NOMO-1 treated with DMSO at 0.1 percent for 48 hours (cell line): ENCODE measurements around the gene UTS2R.
"Not testable (repeated sequence)": the region's sequence is repeated elsewhere in the genome, so short reads cannot be mapped to it uniquely, and the experiment has no call there.

ENCODE experiments used
- DNase-seq: peaks from one replicate; lab custom pipeline; 2025; ENCODE audit not compliant: unreplicated experiment; lab: John Stamatoyannopoulos, UW

UTS2R gene

DNA sequence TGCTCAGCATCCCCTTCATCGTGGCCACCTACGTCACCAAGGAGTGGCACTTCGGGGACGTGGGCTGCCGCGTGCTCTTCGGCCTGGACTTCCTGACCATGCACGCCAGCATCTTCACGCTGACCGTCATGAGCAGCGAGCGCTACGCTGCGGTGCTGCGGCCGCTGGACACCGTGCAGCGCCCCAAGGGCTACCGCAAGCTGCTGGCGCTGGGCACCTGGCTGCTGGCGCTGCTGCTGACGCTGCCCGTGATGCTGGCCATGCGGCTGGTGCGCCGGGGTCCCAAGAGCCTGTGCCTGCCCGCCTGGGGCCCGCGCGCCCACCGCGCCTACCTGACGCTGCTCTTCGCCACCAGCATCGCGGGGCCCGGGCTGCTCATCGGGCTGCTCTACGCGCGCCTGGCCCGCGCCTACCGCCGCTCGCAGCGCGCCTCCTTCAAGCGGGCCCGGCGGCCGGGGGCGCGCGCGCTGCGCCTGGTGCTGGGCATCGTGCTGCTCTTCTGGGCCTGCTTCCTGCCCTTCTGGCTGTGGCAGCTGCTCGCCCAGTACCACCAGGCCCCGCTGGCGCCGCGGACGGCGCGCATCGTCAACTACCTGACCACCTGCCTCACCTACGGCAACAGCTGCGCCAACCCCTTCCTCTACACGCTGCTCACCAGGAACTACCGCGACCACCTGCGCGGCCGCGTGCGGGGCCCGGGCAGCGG, 3.2 kb downstream of the UTS2R start:
- no peak for DNase-seq

DNA sequence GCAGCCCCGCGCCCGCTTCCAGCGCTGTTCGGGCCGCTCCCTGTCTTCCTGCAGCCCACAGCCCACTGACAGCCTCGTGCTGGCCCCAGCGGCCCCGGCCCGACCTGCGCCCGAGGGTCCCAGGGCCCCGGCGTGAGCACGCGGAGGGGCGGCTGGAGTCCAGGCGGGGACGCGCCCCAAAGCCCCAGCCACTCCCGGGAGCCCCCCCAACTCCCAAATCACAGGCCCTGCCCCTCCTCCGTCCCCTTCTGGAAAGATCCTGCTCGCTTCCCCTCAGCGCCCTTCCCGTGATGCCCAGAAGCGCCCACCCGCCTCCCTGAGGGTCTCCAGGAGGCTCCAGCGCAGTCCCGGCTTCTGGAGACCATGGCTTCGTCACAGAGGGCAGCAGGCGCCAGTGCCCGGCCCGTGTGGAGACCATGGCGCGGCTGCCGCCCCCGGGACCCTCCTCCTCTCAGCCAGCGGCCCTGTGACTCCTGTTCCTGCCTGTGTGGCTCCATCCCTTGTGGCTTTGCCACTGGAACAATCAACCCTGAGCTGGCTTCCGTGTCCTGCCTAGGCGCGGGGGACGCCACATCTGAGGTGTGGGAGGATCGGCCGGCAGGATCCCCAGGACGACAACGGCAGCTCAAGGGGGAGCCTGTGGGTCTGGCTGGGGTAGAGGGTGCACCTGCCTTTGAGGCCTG, 3.9 kb downstream of the UTS2R start:
- no peak for DNase-seq

DNA sequence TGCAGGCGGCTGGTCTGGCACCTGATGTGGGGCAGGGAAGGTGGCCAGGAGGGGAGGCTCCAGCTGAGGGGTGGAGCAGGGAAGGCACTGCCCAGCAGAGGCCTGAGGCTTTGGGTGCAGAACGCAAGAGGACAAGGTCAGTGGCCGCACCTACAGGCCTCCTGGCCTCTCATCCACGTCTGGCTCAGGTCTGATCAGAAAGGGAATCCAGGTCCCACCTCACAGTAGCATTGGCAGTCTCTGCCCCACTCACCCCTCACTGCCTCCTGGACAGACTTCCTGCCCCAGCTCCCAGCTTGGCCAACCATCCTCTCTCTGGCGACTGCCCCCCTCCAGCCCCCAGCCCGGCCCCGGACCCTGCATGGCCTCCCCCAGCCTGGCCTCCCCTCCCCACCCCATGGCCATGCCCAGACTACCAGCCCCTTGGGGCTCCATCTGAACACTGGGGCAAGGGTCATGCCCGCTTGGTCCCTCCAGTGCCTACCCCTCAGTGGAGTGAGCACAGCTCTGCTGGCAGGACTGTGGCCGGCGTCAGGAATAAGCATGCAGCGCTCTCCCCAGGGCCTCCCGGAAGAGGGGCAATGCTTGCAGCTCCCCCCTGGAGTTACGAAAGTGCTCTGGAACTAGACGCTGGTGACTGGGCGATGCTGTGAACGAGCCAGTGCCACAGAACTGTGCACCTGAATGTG, 4.6 kb downstream of the UTS2R start:
- no peak for DNase-seq

DNA sequence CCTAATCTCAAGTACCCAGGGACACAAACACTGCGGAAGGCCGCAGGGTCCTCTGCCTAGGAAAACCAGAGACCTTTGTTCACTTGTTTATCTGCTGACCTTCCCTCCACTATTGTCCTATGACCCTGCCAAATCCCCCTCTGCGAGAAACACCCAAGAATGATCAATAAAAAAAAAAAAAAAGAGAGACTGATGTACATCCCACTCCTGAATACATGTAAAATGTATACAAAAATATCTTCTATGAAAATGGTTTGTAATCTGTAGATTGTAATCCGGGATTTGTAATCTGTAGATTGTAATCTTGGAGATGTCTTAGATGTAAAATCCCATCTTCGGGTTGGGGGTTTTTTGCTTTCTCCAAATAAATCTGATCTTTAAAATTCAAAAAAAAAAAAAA, 5.7 kb downstream of the UTS2R start:
- DNase-seq: not testable (repeated sequence)

DNA sequence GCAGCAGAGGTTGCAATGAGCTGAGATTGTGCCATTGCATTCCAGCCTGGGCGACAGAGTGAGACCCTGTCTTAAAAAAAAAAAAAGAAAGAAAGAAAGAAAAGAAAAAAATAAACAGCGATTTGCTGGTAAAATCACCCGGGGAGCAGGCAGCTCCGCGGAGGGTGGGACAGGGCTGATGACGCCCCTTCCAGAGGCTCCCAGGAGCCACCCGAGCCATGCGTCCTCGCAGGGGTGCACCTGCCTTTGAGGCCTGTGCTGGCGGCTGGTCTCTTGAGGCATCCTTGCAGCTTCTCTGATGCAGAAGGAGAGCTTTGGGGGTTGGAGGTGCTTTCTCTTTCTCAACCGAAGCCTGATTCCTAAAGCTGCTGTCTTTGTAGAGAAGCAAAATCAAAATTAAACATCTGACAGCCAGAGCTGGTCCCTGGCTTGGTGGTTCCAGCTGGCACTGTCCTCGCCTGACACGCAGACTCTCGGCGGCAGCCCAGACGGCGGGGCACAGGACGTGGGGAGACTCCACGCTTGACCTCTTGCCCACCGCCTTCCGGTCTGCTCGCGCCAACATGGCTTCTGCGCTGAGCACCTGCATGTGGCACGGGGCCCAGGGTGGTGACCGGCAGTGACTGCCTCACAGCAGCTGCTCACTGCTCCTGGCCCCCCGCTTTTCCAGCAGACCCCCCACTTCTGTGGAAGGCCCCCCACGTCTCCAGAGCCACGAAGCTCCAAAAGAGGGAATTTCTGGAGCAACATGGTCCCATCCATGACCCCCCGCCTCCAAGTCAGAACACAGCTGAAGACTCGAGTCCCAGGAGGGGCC, 6.6 kb downstream of the UTS2R start:
- no peak for DNase-seq

DNA sequence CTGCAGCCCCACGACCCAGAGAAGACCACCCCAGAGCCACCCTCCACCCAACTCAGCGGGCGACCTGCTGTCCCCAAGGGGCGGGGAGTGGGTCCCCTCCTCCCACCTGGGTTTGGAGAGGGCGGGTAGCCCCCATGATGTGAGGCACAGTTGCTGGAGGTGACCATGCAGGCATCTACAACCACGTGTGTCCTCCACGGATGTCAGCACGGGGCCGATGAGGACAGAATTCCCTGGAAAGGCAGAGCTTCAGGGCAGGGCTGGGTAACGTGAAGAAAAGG, 7.1 kb downstream of the UTS2R start:
- DNase-seq: no peak

DNA sequence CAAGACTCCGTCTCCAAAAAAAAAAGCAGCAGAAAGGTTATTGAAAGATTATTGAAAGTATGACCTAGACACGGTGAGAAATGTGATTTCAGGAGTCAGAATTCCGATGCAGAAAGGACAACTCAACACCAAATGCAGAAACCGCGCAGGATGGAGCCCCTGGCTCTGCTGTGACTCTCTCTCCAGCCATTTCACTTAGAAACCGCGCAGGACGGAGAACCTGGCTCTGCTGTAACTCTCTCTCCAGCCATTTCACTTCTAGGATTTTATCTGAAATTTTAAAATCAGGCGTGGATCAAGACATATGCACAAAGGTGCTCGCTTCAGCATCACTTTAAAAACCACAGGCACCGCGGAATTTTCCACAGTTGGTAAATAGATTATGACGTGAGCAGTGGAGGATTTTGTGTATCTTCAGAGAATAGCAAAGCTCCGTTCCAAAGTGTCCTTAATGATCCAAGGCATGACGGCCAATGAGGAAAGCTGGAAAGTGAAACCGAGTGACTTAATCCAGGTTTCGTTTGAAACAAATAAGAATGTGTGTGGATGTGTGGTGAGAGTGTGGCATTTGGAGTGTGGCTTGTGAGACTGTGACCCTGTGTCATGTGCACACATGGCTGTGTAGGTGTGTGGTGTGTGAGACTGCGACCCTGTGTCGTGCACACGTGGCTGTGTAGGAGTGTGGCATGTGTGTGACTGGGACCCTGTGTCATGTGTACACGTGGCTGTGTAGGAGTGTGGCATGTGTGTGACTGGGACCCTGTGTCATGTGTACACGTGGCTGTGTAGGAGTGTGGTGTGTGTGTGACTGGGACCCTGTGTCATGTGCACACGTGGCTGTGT, 9.5 kb downstream of the UTS2R start:
- DNase-seq: no peak

DNA sequence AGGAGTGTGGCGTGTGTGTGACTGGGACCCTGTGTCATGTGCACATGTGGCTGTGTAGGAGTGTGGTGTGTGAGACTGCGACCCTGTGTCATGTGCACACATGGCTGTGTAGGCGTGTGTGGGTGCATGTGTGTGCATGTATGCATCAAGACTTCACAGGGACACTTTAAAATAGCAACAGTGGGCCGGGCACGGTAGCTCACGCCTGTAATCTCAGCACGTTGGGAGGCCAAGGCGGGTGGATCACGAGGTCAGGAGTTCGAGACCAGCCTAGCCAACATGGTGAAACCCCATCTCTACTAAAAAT, 10.1 kb downstream of the UTS2R start:
- DNase-seq: not testable (repeated sequence)

DNA sequence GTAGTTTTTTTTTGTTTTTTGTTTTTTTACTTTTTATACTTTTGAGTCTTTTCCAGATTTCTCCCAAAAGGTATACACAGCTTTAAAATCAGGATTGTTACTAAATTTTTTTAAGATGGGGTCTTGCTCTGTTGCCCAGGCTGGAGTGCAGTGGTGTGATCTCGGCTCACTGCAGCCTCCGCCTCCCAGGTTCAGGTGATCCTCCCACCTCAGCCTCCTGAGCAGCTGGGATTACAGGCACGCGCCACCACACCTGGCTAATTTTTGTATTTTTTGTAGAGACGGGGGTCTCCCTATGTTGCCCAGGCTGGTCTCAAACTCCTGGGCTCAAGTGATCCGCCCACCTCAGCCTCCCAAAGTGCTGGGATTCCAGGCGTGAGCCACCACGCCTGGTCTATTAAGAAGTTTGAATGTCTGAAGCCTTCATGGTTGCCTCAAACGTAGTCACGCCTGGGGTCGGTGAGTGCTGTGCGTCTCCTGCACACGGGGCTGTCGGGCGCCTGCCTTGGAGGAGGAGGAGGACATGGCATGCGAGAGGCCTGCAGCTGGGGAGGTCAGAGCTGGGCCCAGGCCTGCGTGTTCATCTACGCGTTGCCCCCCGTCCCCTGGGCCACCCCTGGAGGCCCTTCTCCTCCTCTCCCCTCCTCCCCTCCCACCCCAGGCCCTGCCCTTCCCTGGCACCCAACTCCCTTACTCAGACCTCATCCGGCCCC, 10.8 kb downstream of the UTS2R start:
- DNase-seq: not testable (repeated sequence)

DNA sequence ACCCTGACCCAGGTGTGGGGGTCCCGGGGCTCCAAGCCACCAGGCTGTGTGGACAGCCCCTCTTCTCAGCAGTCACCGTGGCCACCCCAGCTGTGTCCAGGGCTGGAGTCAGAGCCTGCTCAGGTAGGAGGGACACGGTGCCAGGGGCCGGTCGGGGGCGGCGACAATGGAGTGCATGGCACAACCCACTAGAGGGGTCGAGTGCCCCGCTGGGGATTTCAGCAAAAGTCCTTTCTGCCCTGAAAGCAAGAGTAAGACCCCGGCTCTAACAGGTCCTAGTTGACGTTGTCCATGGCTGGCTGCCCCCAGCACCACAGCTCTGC, 11.3 kb downstream of the UTS2R start:
- no peak for DNase-seq

DNA sequence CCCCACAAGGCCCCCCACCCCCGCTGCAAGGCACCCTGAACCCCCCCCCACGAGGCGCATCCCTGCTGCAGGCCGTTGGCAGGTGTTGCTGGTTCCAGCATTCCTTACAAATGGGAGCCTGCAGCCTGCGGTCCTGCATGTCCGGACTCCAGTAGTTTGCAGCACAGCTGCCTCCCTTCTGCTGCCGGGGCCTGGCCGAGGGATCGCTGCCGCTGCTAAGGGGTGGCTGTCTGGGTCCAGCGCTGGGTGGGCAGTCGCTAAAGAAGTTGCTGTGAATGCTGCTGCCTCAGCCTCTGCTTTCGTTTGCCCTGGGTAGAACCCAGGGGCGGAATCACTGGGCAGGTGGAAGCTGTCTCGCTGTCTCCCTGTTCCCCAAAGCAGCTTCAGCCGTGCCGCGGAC, 11.8 kb downstream of the UTS2R start:
- no peak for DNase-seq

DNA sequence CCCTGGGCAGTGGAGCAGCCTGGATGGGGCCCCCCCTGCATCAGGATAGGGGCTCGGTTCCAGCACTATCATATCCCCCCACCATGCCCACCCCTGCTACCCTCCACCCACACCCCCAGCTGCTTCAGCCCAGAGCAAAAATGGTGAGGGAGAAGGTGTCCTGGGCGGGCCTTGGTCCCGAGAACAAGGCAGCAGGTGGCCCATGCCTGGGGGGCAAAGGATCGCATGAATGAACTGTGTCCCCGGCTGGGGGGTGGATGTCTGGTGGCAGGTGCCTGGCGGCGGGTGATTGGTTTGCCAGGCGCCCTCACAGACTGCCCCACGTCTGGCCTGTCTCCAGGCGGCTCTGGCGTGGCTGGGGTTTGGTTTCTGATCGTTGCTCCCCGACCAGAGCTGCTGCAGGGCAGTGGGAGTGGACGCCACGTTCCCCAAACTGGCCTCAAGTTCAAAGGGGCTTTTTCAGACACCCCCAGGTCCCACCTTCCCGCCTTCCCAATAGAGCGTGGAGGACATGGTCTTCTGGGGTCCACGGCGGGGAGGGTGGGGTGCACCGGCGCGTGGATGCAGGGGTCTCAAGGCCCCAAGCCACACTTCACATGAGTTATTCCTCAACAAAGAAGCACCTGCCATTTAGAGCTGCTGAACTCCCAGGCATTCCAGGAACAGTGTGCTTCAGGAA, 12.6 kb downstream of the UTS2R start:
- no peak for DNase-seq

DNA sequence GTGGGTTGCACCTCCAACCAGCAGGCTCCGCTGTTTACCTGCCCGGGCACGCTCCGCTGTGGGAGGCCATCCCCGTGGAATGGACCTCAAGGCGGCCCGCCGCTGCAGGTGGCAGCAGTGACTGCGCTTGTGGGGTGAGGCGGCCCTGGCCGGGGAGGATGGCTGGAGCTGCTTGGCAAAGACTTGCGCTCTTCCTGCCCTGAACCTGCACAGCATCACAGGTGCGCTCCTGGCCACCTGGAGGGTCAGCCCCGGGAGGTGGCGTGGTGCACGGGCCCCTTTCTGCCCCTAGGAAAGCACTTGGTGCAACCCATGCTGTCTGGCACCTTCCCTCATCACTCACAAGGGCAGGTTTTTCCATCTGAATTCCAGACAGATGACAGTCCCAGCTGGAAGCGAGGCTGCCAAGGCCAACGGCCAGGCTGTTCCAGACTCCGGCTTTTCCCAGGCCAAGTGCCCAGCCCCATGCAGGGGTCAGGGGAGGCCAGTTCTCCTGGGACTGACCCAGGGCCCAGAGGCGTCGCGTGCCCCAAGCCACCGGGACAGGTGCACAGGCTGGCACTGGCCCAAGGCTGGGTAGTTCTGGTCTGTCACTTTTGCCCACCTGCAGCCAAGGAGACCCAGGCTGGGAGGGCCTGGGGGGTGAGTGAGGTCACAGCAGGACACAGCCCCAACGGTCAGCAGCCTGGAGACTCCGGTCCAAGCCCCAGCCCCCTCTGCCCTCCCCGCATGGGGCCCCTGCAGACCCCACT, 13.3 kb downstream of the UTS2R start:
- no peak for DNase-seq

DNA sequence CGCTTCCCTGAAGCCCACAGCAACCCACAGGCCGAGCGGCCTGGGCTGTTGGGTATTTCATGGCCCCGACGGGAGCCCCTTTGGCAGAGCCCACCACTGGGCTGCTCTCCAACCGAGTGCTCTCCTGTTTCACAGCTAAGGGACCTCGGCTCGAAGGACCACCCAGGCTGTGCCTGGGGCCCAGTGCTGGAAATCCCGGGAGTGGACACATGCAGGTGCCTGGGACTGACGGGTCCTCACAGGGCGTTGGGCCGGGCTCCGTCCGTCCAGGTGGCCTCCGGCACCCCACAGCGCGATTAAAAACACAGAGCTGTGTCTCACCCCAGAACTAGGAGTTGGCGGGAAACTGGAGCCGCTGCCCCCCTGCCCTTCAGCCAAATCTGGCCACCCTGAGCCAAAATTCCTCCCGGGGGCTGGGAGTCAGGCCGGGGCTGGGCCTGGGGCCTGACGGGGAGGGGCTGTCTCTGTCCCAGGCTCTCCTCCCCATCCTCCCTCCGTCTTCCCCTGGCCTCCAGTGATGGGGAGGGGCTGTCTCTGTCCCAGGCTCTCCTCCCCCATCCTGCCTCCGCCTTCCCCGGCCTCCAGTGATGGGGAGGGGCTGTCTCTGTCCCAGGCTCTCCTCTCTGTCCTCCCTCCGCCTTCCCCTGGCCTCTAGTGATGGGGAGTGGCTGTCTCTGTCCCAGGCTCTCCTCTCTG, 14.1 kb downstream of the UTS2R start:
- no peak for DNase-seq

DNA sequence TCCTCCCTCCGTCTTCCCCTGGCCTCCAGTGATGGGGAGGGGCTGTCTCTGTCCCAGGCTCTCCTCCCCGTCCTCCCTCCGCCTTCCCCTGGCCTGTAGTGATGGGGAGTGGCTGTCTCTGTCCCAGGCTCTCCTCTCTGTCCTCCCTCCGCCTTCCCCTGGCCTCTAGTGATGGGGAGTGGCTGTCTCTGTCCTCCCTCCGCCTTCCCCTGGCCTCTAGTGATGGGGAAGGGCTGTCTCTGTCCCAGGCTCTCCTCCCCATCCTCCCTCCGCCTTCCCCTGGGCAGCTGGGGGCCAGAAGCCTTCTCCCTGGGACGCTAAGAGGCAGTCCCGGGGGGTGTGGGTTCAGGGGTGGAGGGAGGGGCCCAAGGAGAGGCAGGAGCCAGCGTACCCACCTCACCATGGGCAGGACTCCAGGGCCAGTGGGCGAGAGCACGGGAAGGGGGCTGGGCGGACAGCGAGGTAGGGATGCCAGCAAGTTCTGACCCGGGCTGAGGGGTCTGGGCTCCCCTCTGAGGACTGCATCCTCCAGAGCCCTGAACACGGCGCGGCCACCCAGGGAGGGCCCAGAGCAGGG, 14.8 kb downstream of the UTS2R start:
- DNase-seq: no peak

DNA sequence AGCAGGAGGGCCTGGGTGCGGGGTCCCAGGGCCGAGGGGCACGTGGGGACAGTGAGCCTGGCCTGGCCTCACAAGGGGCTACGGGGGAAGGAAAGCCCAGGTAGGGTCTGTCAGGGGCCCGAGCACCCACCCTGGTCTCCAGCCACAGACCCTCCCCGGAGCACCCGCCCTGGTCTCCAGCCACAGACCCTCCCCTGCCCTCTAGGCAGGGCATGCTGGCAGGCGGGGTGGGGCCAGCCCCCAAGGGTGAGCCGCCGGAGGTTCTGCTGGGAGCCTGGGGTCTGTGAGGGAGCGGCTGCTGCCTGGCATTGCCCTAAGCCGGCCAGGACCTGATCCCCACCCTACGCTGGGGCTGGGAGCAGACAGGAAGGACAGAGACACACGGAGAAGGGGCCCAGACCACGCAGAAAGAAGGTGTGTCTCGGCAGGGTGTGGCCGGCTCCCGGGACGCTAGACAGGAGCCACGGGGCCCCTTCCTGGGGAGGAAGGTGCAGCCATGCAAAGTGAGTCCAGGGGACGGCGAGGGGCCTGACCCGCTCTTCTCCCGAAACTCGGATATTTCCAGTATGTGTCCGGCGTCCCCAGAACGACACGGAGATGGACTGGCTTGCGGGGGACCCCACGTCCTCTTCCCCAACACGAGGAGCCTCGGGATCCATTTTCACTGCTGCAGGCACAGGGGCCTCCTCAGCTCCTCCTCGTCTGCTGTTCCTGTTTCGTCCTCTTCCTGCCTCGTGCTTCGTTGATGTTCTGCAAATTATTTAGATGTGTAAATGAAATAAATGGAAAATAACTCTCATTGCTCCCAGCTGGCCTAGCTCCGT, 15.5 kb downstream of the UTS2R start:
- DNase-seq: peak; percentile 19

DNA sequence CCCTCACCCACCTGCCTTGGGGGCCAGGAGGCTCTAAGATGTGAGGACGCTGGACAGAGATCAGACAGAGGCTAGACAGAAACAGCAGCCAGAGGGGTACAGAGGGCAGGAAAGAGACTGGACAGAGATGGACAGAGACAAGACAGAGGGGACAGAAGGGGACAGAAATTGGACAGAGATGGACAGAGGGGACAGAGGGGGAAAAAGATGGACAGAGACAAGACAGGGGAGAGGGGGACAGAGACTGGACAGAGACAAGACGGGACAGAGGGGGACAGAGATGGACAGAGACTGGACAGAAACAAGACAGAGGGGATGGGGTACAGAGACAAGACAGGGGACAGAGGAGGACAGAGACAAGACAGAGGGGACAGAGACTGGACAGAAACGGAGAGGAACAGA, 16.1 kb downstream of the UTS2R start:
- DNase-seq: no peak
